ENCODE data around the gene THOC7.

THOC7 gene

DNA sequence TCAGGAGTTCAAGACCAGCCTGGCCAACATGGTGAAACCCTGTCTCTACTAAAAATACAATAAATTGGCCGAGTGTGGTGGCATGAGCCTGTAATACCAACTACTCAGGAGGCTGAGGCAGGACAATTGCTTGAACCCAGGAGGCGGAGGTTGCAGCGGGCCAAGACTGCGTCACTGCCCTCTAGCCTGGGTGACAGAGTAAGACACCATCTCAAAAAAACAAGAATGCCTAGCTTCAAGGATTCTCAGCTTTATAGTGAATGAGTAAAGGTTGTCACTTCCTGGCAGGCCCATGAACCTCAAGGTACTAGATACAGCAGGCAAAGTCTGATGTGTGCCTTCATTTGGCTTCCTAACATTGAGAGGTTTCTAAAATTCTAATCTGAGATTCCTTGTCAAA is 14.4 kb downstream of the THOC7 start:
- Histone ChIP-seq H3K4me3 (ENCODE audit: low read length) (no peak overlapping the region), H3K79me2 (ENCODE audit: low read length) (peaks cover 57% of the 10 kb centered on the region), H4K20me1 (ENCODE audit: insufficient read depth, low read length) (0 out of 2 replicates have a peak, but pooled peaks cover 16% of the 10 kb centered on the region), H3K27ac (ENCODE audit: low read length) (no peak overlapping the region), H3K4me2 (ENCODE audit: low read length) (no peak overlapping the region), H3K9me3 (ENCODE audit: insufficient read depth, low read length) (no peaks in the 10 kb centered on the region), H2AFZ (ENCODE audit: low read depth, low read length) (no peak overlapping the region), H3K36me3 (replicated peaks; ENCODE audit: low read depth, low read length) (peaks cover 5% of the 10 kb centered on the region), H3K27me3 (ENCODE audit: low read depth, low read length) (no peaks in the 10 kb centered on the region), H3K4me1 (ENCODE audit: low read length) (no peaks in the 10 kb centered on the region), H3K9ac (ENCODE audit: low read length) (no peak overlapping the region)
- TF ChIP-seq EZH2phosphoT487 (IDR thresholded peaks at IDR 0.05; ENCODE audit: low read depth), result no peak
- TF ChIP-seq, protein P1, sequence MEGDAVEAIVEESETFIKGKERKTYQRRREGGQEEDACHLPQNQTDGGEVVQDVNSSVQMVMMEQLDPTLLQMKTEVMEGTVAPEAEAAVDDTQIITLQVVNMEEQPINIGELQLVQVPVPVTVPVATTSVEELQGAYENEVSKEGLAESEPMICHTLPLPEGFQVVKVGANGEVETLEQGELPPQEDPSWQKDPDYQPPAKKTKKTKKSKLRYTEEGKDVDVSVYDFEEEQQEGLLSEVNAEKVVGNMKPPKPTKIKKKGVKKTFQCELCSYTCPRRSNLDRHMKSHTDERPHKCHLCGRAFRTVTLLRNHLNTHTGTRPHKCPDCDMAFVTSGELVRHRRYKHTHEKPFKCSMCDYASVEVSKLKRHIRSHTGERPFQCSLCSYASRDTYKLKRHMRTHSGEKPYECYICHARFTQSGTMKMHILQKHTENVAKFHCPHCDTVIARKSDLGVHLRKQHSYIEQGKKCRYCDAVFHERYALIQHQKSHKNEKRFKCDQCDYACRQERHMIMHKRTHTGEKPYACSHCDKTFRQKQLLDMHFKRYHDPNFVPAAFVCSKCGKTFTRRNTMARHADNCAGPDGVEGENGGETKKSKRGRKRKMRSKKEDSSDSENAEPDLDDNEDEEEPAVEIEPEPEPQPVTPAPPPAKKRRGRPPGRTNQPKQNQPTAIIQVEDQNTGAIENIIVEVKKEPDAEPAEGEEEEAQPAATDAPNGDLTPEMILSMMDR (IDR thresholded peaks at IDR 0.05; ENCODE audit: low read depth, low read length), result no peak

DNA sequence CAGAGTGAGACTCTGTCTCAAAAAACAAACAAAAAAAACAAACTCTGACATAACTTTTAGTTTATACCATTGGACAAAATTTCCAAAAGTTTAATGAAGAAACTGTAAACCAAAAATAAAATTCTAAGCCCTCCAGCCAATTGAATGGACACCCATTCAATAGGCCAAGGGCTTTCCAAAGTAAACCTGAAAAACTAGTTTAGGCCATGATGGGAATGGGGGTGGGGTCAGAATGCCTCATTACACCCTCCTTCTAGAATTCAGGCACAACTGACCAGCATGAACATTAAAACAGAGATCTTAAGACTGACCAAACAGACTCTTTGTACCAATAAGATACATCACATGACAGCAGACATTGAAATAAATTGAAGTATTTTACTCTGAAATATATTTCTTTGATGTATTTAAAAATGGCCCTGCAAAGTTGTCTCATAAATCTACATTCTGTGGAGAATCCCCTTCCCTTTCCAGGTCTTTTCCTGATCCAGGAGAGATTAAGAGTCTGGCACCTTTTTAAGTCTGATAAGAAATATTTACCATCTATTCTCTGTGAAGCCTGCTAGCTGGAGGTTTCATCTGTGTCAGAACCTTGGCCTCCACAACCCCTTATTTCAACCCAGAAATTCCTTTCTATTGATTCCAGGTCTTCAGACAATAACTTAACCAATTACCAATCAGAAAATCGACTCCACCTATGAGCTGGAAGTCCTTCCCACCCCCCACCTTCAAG is 15.7 kb downstream of the THOC7 start:
- Histone ChIP-seq H2AFZ (ENCODE audit: low read depth, low read length) (no peak overlapping the region), H3K4me1 (ENCODE audit: low read length) (no peaks in the 10 kb centered on the region), H3K27me3 (ENCODE audit: low read depth, low read length) (no peaks in the 10 kb centered on the region), H3K4me3 (ENCODE audit: low read length) (no peak overlapping the region), H3K4me2 (ENCODE audit: low read length) (no peak overlapping the region), H3K9ac (ENCODE audit: low read length) (no peak overlapping the region), H3K9me3 (ENCODE audit: insufficient read depth, low read length) (no peaks in the 10 kb centered on the region), H3K27ac (ENCODE audit: low read length) (no peak overlapping the region), H3K79me2 (ENCODE audit: low read length) (peaks cover 54% of the 10 kb centered on the region), H3K36me3 (replicated peaks; ENCODE audit: low read depth, low read length) (peaks cover 5% of the 10 kb centered on the region), H4K20me1 (ENCODE audit: insufficient read depth, low read length) (0 out of 2 replicates have a peak, but pooled peaks cover 16% of the 10 kb centered on the region)
- no peak for TF ChIP-seq EZH2phosphoT487 (IDR thresholded peaks at IDR 0.05; ENCODE audit: low read depth)
- TF ChIP-seq, protein P1 (IDR thresholded peaks at IDR 0.05; ENCODE audit: low read depth, low read length), result no peak

DNA sequence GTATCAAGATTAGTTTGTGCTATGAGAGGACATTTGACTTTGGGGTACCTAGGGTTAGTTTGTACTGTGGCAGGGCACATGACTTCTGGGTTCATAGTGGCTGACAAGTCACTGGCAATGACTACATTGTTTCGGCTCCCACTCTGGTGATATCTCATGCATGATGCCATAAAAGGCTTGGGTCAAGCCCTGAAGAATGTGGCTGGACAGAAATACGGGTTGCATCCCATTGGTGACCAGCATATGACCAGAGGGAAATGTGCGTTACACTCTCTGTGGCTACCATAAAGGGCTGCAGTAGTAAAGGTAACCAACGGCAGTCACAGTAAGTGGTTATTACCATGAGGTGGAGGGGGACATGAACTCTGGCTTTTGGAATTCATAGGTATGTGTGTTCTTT is 18.4 kb downstream of the THOC7 start:
- no peaks in the 10 kb centered on the region for H3K27me3 ChIP-seq (ENCODE audit: low read depth, low read length)
- peaks cover 36% of the 10 kb centered on the region for H3K79me2 ChIP-seq (ENCODE audit: low read length)
- no peak overlapping the region for H2AFZ ChIP-seq (ENCODE audit: low read depth, low read length)
- no peaks in the 10 kb centered on the region for H3K4me1 ChIP-seq (ENCODE audit: low read length)
- H3K36me3 ChIP-seq (replicated peaks; ENCODE audit: low read depth, low read length), result peaks cover 3% of the 10 kb centered on the region
- H3K4me3 ChIP-seq (ENCODE audit: low read length), result no peak overlapping the region
- TF ChIP-seq EZH2phosphoT487 (IDR thresholded peaks at IDR 0.05; ENCODE audit: low read depth), result no peak
- TF ChIP-seq, protein P1 (IDR thresholded peaks at IDR 0.05; ENCODE audit: low read depth, low read length), result no peak
- no peak overlapping the region for H3K27ac ChIP-seq (ENCODE audit: low read length)
- no peak overlapping the region for H3K4me2 ChIP-seq (ENCODE audit: low read length)
- no peaks in the 10 kb centered on the region for H3K9me3 ChIP-seq (ENCODE audit: insufficient read depth, low read length)
- 0 out of 2 replicates have a peak, but pooled peaks cover 11% of the 10 kb centered on the region for H4K20me1 ChIP-seq (ENCODE audit: insufficient read depth, low read length)
- H3K9ac ChIP-seq (ENCODE audit: low read length), result no peak overlapping the region

DNA sequence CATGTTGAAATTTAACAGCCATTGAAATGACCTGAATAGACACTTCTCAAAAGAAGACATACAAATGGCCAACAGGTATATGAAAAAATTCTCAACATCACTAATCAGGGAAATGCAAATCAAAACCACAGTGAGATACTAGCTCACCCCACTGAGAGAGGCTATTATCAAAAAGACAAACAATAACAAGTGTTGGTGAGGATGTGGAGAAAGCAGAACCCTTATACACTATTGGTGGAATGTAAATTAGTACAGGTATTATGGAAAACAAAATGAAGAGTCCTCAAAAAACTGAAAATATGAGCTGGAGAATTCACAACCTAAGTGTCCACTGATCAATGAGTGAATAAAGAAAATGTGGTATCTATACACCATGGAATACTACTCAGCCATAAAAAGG is 21.5 kb downstream of the THOC7 start:
- Histone ChIP-seq H3K27ac (ENCODE audit: low read length) (no peak overlapping the region), H3K4me3 (ENCODE audit: low read length) (no peak overlapping the region), H3K9ac (ENCODE audit: low read length) (no peak overlapping the region), H3K9me3 (ENCODE audit: insufficient read depth, low read length) (no peaks in the 10 kb centered on the region), H3K4me1 (ENCODE audit: low read length) (no peaks in the 10 kb centered on the region), H3K4me2 (ENCODE audit: low read length) (no peak overlapping the region), H3K27me3 (ENCODE audit: low read depth, low read length) (no peaks in the 10 kb centered on the region), H3K79me2 (ENCODE audit: low read length) (peaks cover 23% of the 10 kb centered on the region), H4K20me1 (ENCODE audit: insufficient read depth, low read length) (0 out of 2 replicates have a peak, but pooled peaks cover 8% of the 10 kb centered on the region), H2AFZ (ENCODE audit: low read depth, low read length) (no peak overlapping the region), H3K36me3 (replicated peaks; ENCODE audit: low read depth, low read length) (peaks cover 9% of the 10 kb centered on the region)
- TF ChIP-seq, protein P1 (IDR thresholded peaks at IDR 0.05; ENCODE audit: low read depth, low read length), result no peak
- TF ChIP-seq EZH2phosphoT487 (IDR thresholded peaks at IDR 0.05; ENCODE audit: low read depth), result no peak
